ENCODE measurements around the gene AOAH.
"Not testable (repeated sequence)": the region's sequence is repeated elsewhere in the genome, so short reads cannot be mapped to it uniquely, and the experiment has no call there.

Gene AOAH

DNA sequence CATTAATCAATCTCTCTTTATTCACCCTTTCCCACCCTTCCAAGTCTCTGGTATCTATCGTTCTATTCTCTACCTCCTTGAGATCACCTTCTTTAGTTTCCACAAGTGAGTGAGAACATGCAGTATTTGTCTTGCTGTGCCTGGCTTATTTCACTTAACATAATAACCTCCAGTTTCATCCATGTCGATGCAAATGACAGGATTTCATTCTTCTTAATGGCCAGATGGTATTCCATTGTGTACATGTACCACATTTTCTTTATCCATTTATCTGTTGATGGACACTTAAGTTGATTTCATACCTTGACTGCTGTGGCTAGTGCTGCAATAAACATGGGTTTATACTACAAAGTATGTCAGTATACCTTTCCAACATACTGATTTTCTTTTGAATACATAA lies 3.8 kb upstream of the AOAH start:
- TF ChIP-seq, protein P1, sequence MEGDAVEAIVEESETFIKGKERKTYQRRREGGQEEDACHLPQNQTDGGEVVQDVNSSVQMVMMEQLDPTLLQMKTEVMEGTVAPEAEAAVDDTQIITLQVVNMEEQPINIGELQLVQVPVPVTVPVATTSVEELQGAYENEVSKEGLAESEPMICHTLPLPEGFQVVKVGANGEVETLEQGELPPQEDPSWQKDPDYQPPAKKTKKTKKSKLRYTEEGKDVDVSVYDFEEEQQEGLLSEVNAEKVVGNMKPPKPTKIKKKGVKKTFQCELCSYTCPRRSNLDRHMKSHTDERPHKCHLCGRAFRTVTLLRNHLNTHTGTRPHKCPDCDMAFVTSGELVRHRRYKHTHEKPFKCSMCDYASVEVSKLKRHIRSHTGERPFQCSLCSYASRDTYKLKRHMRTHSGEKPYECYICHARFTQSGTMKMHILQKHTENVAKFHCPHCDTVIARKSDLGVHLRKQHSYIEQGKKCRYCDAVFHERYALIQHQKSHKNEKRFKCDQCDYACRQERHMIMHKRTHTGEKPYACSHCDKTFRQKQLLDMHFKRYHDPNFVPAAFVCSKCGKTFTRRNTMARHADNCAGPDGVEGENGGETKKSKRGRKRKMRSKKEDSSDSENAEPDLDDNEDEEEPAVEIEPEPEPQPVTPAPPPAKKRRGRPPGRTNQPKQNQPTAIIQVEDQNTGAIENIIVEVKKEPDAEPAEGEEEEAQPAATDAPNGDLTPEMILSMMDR (conservative IDR thresholded peaks at IDR 0.05; ENCODE audit: low read length), result no peak
- DNase-seq (ENCODE audit: low read depth), result no peak
- no peak overlapping the region for H3K4me3 ChIP-seq (ENCODE audit: low read length)

DNA sequence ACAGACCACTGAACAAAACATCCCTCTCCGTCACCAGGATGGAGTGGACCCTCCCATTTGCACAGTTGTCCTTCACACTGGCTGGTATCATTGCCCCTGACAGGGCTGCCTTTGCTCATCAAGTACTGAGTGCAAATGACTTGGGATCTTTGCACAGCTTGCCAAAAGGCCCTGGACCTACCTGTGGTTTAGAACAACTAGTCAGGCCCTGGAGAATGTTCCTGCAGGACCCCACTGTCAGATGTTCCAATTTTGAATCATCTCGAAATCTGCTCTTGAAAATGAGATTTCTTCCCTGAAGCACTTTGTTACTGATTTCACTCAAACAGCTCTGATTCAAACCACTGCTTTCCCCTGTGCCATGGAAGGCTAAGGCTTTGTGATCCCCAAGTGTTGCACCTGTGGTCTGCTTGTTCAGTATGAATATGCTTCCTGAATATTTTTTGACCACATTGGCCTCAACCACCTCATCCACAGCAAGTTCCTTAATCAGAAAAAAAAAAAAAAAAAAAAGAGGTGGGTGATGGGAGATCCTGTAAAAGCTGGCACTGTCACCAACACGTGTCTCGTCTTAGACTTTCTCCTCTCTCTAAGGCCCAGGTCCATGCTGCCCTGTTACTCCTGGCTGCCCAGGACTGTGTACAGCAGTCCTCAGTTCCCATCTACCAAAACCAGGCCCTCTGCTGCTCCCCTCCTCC lies 2.7 kb upstream of the AOAH start:
- DNase-seq (ENCODE audit: low read depth), result no peak
- TF ChIP-seq, protein P1 (conservative IDR thresholded peaks at IDR 0.05; ENCODE audit: low read length), result no peak
- no peak overlapping the region for H3K4me3 ChIP-seq (ENCODE audit: low read length)

DNA sequence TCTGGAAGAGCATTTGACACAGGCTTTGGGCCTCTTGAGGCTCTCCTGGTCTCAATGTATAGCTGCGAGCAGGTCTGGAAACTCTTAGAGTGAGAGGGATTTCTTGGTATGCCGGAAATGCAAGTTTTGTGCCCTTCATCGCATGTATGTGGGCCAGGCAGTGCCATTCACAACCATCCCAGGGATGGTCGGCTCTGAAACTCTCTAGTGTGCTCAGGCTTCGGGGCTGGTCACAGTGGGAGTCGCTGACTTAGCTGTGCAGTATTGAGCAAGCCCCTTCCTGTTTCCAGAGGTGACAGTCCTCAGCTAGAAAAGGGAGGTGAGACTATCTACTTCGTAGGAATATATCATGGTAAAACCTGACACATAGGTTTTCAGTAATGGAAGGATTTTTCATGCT lies 2.0 kb upstream of the AOAH start:
- TF ChIP-seq, protein P1 (conservative IDR thresholded peaks at IDR 0.05; ENCODE audit: low read length), result no peak
- DNase-seq (ENCODE audit: low read depth), result no peak
- H3K4me3 ChIP-seq (ENCODE audit: low read length), result no peak overlapping the region

DNA sequence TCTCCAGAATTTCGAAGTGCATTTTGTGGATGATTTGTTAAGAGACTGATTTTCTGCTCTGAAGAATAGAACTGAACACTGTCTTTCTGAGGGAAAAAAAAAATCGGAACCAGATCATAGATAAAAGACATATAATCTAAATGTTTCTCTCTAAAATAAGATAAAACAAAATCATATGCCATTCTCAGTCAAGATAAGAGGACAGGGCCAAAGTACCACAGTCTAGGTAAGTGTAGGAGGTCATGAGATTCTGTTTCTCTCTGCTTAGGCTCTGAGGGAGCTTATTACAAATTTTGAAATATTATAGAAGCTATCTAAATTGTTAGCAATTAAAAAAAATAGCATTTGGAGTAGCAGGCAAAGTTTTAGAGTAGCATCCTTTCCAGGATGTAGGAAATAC lies 702 bp upstream of the AOAH start:
- TF ChIP-seq, protein P1 (conservative IDR thresholded peaks at IDR 0.05; ENCODE audit: low read length), result no peak
- no peak overlapping the region for H3K4me3 ChIP-seq (ENCODE audit: low read length)
- DNase-seq (ENCODE audit: low read depth), result no peak

DNA sequence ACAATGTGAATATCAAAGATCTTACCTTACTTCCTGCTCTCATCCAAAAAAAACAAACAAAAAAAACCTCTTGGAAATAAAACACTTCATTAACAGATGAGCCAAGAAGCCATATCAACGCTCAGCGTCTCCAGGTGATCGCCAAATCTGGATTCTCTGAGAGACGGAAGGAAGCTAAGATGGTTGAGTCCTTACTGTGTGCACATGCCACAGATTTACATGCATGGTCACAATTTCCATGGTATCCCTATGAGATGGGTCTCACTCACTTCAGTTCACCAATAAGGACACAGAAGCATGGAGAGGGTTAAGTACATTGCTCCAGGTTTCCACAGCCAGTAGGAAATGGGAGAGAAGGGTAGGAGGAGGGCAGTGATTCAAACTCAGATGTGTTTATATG lies 1.0 kb downstream of the AOAH start:
- no peak for DNase-seq (ENCODE audit: low read depth)
- no peak overlapping the region for H3K4me3 ChIP-seq (ENCODE audit: low read length)
- TF ChIP-seq, protein P1 (conservative IDR thresholded peaks at IDR 0.05; ENCODE audit: low read length), result no peak

DNA sequence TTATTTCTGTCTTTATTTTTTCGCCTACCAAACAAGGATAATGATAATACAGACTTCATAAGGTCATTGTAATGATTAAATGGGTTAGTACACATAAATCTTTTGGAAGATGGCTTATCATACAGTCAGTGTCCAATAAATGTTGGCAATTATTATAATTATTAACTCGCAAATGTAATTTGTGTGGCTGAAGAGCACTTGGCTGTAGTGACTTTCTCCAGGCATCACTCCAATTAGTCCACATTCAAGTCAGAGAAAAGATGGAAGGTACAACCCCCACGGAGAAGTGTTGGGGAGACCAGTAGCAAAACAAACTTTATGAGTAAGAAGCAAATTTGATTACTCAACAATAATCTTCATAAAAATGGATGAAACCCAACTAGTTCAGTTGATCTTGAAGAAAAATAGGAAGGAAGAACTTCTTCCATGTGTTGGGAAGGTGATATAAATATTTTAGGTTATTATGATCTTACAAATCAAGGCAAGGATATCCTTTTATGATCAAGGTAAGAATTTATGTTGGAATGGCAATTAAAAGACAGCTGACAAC lies 5.1 kb downstream of the AOAH start:
- TF ChIP-seq, protein P1 (conservative IDR thresholded peaks at IDR 0.05; ENCODE audit: low read length), result no peak
- no peak overlapping the region for H3K4me3 ChIP-seq (ENCODE audit: low read length)
- DNase-seq (ENCODE audit: low read depth), result no peak

DNA sequence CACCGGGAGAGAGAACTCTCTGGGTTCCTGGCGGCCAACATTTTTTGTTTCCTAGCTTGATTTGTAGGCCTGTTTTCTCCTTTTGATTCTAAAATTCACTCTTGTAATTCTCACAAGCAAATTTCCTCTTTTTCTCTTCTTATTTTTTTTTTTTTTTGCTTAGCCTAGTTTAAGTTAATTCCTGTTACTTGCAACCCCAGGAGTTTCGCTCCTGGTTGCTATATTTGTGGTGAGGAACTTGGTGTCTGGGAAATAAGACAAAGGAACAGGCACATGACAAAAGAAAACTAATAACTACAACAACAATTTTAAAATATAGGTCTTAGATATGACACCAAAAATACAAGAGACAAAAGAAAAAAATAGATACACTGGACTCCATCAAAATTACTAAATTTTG lies 6.7 kb downstream of the AOAH start:
- no peak overlapping the region for H3K4me3 ChIP-seq (ENCODE audit: low read length)
- no peak for DNase-seq (ENCODE audit: low read depth)
- TF ChIP-seq, protein P1 (conservative IDR thresholded peaks at IDR 0.05; ENCODE audit: low read length), result no peak

DNA sequence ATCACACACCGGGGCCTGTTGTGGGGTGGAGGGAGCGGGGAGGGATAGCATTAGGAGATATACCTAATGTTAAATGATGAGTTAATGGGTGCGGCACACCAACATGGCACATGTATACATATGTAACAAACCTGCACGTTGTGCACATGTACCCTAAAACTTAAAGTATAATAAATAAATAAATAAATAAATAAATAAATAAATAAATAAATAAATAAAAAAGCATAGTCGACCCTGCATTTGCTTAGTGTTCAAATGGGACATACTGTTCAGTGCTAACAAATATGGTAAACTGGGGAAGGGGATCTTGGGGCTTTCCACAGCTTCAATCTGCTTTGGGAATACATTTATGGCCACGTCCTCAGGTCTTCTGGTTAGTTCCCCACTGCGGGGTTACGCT lies 7.5 kb downstream of the AOAH start:
- DNase-seq (ENCODE audit: low read depth); H3K4me3 ChIP-seq (ENCODE audit: low read length): not testable (repeated sequence)

Measured in AG10803 (cell line).